ENCODE measurements around the gene SH3BP2.

SH3BP2 gene

GRCh38 chr4:2860391-2861348 lies 67.8 kb downstream of the SH3BP2 start:
- DNase-seq = no peak

DNA sequence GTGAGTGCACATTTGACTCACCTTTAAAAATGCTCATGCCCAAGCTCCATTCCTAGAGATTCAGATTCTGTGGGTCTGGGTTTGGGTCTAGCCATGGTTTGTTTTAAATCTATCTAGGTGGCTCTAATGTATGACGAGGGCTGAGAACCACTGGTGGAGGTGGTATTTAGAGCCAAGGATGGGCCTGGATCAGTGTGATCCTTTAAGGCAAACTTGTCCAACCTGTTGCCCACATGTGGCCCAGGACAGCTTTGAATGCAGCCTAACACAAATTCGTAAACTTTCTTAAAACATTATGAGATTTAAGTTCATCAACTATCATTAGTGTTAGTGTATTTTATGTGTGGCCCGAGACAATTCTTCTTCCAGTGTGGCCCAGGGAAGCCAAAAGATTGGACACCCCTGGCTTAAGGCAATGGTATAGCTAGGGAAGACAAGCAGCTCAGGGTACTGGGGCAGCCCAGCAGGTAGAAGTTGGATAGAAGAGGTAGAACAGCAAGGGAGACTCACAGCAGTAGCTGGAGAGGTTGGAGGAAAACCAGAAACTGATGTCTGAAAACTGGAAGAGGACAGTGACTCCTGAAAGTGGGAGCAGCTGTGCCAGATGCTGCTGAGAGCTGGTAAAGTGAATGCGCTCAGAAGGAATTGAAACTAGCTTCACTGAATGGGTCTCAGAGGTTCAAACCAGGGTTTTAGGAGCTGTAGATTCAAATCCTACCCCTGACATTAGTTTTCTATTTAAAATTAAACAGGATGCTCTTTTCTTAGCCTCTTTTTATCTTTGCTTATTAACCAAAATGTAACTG lies 68.9 kb downstream of the SH3BP2 start:
- no peak for DNase-seq

- DNase-seq = no peak
Measured at GRCh38 chr4:2862528-2862927, 69.6 kb downstream of the SH3BP2 start.

GRCh38 chr4:2863649-2864048 lies 70.8 kb downstream of the SH3BP2 start:
- DNase-seq = no peak

DNA sequence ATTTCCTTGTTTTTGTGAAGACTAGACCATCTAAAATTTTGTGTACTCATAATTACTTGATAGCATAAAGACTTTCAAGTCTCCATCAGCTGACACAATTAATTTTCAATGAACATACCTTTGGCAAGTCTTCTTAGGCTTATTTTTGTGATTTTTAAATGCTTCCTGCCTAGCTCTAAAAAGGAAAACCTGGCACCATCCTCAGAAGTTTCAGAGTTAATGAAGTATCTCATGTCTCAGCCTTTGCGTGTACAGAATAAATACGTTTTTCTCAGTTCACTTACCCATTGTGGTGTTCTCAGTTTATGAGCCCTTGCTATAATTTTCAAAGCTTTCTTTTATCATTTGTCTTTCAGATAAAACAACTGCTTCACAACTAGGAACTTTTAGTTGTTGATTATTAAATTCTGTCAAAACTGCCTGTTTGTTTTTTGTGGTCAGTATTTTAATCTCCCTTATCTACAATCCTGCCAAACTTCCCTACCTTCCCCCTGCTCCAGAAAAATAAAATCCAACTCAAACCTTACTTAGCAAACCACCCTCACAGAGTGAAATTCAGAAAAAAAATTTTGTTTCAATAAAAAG lies 72.4 kb downstream of the SH3BP2 start:
- DNase-seq = no peak

GRCh38 chr4:2866160-2866861 lies 73.4 kb downstream of the SH3BP2 start:
- no peak for DNase-seq

DNA sequence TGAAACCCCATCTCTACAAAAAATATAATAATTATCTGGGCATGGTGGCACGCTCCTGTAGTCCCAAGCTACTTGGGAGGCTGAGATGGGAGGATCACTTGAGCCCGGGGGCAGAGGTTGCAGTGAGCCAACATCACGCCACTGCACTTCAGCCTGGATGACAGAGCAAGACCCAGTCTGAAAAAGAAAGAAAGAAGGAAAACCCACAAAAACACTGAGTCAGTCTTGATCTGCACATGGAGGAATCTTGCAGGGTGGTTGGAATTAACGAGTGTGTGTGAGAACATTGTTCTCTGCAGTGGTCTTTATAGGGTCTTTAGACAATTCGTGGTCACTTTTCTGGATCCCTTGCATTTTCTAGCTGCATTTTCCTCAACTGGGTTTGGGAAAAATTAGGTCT lies 74.0 kb downstream of the SH3BP2 start:
- no peak for DNase-seq

- DNase-seq = no peak
Measured at GRCh38 chr4:2867758-2868491, 75.0 kb downstream of the SH3BP2 start.

GRCh38 chr4:2868877-2869487 lies 76.1 kb downstream of the SH3BP2 start:
- no peak for DNase-seq

DNA sequence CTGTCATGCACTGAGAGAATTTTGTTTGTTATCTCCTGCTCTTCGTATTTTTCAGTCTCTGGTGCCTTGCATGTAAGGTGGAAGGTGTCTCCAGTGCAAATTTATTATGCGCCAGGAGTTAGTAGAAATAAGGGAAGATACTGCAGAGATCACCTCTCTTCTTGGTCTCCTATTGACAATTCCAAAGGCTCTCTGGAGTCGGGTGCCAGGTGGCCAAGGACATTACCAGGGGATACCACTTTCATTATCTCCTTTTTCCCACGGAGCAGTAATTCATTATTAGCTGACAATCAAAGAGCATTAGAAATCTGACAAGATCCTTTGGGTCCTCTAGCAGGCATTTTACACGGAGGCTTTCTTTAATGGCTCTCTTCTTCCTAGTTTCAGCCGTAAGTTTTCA lies 76.8 kb downstream of the SH3BP2 start:
- DNase-seq = no peak

DNA sequence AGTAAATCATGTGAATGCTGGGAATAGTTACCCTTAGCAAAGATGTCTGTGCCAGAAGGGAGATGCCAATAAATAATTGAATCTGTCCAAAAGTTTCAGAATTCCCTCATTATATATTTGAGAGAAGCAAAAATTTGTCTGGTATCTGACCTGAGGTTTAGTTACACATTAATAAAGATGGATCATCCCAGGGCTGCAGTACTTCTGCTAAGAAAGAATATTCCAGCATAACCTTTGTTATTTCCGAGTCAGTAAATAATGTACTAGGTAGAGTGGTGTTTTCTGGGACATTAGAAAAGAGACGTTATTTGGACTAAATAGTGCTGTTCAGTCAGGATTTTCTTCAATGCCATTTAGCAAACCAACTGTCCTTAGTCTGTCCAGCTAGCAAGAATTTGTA lies 77.2 kb downstream of the SH3BP2 start:
- DNase-seq = no peak

DNA sequence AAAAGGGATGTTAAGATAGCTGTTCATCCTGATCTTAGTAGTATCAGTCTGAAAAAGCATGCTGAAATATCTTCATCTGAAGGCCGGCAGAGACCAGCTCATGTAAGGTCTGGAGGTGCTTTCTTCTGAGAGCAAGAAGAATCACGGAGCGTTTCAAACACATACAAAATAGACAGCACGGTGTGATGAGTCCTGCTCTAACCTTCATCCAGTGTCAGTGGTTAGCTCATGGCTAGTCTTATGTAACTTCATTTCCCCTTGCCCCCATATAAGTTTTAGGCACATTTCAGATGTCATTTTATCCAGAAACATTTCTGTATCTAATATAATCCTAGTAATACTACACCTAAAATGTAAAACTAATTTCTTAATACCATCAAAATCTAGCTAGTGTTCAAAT lies 78.6 kb downstream of the SH3BP2 start:
- no peak for DNase-seq

DNA sequence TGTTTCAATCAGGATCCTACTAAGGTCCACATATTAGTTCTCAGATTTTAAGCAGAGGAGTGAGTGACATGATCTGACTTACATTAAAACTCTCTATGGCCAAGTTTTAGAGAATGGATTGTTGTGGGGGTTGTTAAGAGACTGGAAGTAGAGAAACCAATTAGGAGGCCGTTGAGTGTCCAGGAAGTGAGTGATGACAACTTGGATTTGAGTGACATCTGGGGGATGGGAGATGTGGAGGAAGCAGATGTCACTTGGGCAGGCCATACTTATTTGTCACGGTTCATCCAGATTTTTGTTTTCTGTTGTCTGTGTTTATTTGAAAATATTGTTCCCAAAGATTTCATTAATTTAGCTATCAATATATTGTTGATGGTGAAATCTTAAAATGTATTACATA lies 79.0 kb downstream of the SH3BP2 start:
- DNase-seq = no peak

- DNase-seq = no peak
Measured at GRCh38 chr4:2873329-2873728, 80.4 kb downstream of the SH3BP2 start.

DNA sequence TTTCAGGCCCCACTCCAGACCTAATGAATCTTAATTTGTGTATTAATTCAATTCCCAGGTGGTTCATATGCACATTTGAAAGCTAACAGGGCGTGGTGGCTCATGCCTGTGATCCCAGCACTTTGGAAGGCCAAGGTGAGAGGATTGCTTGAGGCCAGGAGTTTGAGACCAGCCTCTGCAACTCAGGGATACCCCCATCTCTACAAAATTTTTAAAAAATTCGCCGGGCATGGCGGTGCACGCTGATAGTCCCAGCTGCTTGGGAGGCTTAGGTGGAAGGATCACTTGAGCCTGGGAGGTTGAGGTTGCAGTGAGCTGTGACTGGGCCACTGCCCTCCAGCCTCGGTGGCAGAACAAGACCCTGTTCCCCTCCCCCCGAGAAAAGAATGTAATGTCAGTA lies 82.0 kb downstream of the SH3BP2 start:
- no peak for DNase-seq

DNA sequence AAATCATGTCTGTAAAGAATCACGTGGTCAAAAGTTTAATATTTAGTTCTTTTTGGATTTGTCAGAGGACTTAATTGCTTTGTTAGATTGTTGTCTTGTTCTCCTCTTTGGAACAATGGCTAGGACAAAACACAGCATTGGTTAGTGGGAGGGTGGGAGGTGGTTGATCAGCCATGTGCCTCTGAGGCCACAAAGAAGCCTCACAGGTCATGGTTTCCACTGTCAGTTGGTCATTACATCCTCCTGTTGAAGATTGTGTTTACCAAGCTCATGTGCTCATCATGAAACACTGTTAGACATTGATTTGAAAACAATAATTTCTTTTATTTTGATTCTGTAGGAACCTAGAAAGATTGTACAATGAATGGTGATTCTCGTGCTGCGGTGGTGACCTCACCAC lies 82.7 kb downstream of the SH3BP2 start:
- DNase-seq = no peak

DNA sequence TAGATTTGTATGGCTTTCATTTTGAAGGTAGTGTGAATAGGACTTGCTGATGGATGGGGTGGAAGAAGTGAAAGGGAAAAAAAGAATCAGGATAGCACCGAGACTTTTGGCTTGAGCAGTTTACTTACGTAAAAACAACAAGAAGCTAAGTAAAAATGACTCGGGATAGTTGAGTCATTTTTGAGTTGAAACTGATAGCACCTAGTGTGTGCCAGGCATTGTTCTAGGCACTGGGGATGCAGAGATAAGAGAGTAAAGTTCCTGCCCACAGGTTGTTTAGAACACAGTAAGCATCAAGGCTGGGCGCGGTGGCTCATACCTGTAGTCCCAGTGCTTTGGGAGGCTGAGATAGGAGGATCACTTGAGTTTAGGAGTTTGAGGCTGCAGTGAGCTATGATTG lies 85.5 kb downstream of the SH3BP2 start:
- DNase-seq = no peak

GRCh38 chr4:2879026-2879425 lies 86.1 kb downstream of the SH3BP2 start:
- DNase-seq = no peak

GRCh38 chr4:2881431-2881830 lies 88.5 kb downstream of the SH3BP2 start:
- no peak for DNase-seq

DNA sequence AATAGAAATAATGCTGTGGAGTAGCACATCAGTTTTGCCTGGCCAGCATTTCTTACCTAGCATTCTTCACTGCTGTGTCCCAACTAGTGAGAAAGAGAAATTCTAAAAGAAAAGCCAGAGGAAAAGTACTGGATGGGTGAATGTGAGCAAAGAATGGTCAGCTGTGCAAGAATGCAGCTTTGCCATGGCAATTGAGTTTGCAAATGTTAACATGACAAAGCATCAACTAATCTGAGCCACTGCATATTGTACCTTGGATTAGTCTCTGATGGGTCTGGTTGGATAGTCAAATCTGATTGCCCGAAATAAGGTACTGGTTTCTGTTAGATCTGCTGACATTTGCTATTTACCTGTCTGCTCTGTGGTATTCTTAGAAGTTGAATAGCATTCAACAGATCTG lies 89.5 kb downstream of the SH3BP2 start:
- no peak for DNase-seq

DNA sequence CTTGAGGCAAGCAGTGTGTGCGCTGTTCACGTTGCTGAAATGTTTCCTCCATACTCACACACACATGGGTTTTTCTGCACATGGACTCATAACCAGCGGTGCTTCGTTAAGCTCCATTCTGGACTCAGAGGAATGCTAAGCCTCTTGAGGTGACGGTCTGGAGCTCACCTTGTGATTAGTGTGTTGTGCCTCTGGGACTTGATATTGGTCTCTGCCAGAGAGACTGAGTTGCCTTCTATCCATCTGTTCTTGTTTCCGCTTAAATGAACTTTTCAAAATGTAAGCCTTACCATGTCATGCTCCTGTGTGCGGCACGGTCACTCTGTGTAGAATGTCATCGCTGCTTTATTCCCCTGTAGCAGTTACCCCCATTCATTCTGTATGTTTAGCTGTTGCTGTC lies 93.3 kb downstream of the SH3BP2 start:
- DNase-seq = no peak

DNA sequence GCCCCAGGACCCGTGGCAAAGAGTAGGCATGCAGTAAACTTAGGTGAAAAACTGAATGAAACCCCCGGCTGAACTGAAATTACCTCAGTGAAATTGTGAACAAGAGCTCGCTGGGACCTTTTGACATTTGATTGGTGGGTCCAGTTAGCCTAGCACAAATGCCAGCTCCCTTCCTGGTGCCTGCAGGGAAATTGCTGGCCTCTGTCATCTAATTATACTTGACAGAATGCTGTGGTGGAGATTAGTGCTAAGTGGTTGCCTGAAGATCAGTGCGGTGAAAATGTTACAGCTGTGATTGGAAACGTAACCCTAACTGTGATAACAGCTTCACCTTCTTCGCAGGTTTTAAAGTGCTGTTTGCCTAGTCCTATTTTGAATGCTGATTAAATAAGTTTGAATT lies 93.7 kb downstream of the SH3BP2 start:
- DNase-seq = no peak
